Liver (tissue), 10 donors: ENCODE results near the gene ZSCAN10. TPM values are rescaled to one million over a fixed set of nuclear protein-coding genes. Genes with fewer than 3 reads are reported as not detected.

Source experiments
- DNase-seq: peaks from one replicate; pipeline ENCODE4 v3.0.0-alpha.2; 2017; ENCODE audit warnings: low spot score
- H3K27ac ChIP-seq, 2 donors: one replicate each; pipeline ENCODE4 v1.7.0; 2013; ENCODE audit warnings: inconsistent platforms in 2 of 2, low read length in 2 of 2, control low read depth in 1 of 2, low read depth in 1 of 2, mild to moderate bottlenecking in 1 of 2
- H3K27me3 ChIP-seq, 4 donors: one replicate each; pipeline versions ENCODE4 v1.6.1 to v1.7.0; 2013; ENCODE audit warnings: low read length in 3 of 4, inconsistent platforms in 1 of 4, mild to moderate bottlenecking in 1 of 4, moderate library complexity in 1 of 4; ENCODE audit not compliant: control insufficient read depth in 4 of 4, insufficient read depth in 4 of 4
- H3K36me3 ChIP-seq, 4 donors: one replicate each; pipeline versions ENCODE4 v1.6.1 to v1.7.0; 2013; ENCODE audit warnings: low read length in 3 of 4, mild to moderate bottlenecking in 3 of 4, low read depth in 1 of 4, moderate library complexity in 1 of 4; ENCODE audit not compliant: control insufficient read depth in 4 of 4, insufficient read depth in 3 of 4
- H3K4me1 ChIP-seq, 4 donors: one replicate each; pipeline versions ENCODE4 v1.6.1 to v1.7.0; 2013; ENCODE audit warnings: low read length in 3 of 4, mild to moderate bottlenecking in 3 of 4, moderate library complexity in 1 of 4; ENCODE audit not compliant: control insufficient read depth in 4 of 4, insufficient read depth in 4 of 4
- H3K4me3 ChIP-seq, 3 donors: one replicate each; pipeline versions ENCODE4 v1.6.1 to v1.7.0; 2013; ENCODE audit warnings: low read length in 3 of 3, control low read depth in 1 of 3, low read depth in 1 of 3, mild to moderate bottlenecking in 1 of 3
- H3K9ac ChIP-seq, 2 donors: one replicate each; pipeline ENCODE4 v1.7.0; 2013; ENCODE audit warnings: low read length in 2 of 2, mild to moderate bottlenecking in 2 of 2, moderate library complexity in 2 of 2, control low read depth in 1 of 2, low read depth in 1 of 2
- H3K9me3 ChIP-seq, 4 donors: one replicate each; pipeline versions ENCODE4 v1.6.1 to v1.7.0; 2013; ENCODE audit warnings: low read length in 3 of 4; ENCODE audit not compliant: control insufficient read depth in 4 of 4
- EGR1 ChIP-seq, 2 donors: IDR thresholded peaks; 2 replicates each; pipeline ENCODE4 v1.6.1; 2016 to 2018; ENCODE audit warnings: antibody characterized with exemption in 2 of 2, low read depth in 2 of 2
- FOXA2 ChIP-seq: IDR thresholded peaks from 2 replicates; pipeline ENCODE4 v1.6.1; 2016; ENCODE audit warnings: antibody characterized with exemption
- GABPA ChIP-seq, 2 donors: IDR thresholded peaks in 1 of 2; conservative IDR thresholded peaks in 1 of 2; 2 replicates each; pipeline ENCODE4 v1.6.1; 2016; ENCODE audit warnings: antibody characterized with exemption in 2 of 2, mild to moderate bottlenecking in 1 of 2, moderate library complexity in 1 of 2
- HNF4A ChIP-seq, 2 donors: conservative IDR thresholded peaks; 2 replicates each; pipeline ENCODE4 v1.6.1; 2016; ENCODE audit warnings: antibody characterized with exemption in 2 of 2, mild to moderate bottlenecking in 2 of 2
- RAD21 ChIP-seq, 2 donors: IDR thresholded peaks; 2 replicates each; pipeline ENCODE4 v1.6.1; 2016; ENCODE audit warnings: antibody characterized with exemption in 2 of 2, mild to moderate bottlenecking in 2 of 2
- RXRA ChIP-seq, 2 donors: IDR thresholded peaks; 2 replicates each; pipeline ENCODE4 v1.6.1; 2017 to 2018; ENCODE audit warnings: antibody characterized with exemption in 2 of 2, mild to moderate bottlenecking in 1 of 2
- WGBS: extraction: QIAGEN DNeasy Blood & Tissue Kit; methylation state at CpG from one replicate; pipeline ENCODE4 v1.1.7; 2013; 5-methylcytosine and 5-hydroxymethylcytosine counted together
- polyA plus RNA-seq, 2 donors: library from polyadenylated mRNA; stranded (reverse) in 1 of 2; unstranded in 1 of 2; fragments of 200-250 nt in 1 of 2; fragments of >200 nt in 1 of 2; fragmentation: Nextera tagmentation in 1 of 2; extraction: Ambion mirVana in 1 of 2; gene quantifications; one replicate each; pipeline versions ENCODE4 v1.2.1 to v1.2.3, GENCODE V29; 2013 to 2015
- small RNA-seq: library from RNA; depleted of rRNA; stranded (forward); fragments of <200 nt; gene quantifications from one replicate; pipeline ENCODE3, GENCODE V24; 2014
- total RNA-seq, 2 donors: library from RNA; depleted of rRNA; stranded (reverse); fragments of >200 nt; gene quantifications; one replicate each; pipeline ENCODE4 v1.2.3, GENCODE V29; 2014
- TF ChIP-seq, protein P1 (sequence below): IDR thresholded peaks from 2 replicates; pipeline ENCODE4 v1.6.1; 2016; ENCODE audit warnings: antibody characterized with exemption, mild to moderate bottlenecking
- donor health status: healthy.
- donor health status: healthy.
- donor health status: healthy.
- donor health status: healthy.
- donor health status: healthy.

The ZSCAN10 gene
- total and polyA plus RNA-seq, 4 donors = not detected

DNA sequence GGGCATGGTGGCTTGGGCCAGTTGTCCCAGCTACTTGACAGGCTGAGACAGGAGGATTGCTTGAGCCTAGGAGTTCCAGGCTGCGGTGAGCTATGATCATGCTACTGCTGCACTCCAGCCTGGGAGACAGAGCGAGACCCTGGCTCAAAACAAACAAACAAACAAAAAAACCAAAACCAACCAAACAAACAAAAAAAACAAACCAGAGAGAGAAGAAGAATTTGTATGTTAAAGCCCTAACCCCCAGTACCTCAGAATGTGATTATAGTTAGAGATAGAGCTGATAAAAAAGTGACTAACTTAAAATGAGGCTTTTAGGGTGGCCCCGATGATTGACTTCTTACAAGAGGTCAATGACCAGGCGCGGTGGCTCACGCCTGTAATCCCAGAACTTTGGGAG is 54.4 kb downstream of the ZSCAN10 start:
- Histone ChIP-seq H3K27me3 (peaks cover 0 to 6% (median 3%) of the 10 kb centered on the region in 4 donors), H3K9me3 (no peaks in the 10 kb centered on the region), H3K4me1 (peaks cover 0 to 14% (median 5%) of the 10 kb centered on the region in 4 donors), H3K4me3 (no peak overlapping the region), H3K36me3 (no peaks in the 10 kb centered on the region), H3K9ac (no peak overlapping the region), H3K27ac (no peak overlapping the region)
- TF ChIP-seq, protein P1, sequence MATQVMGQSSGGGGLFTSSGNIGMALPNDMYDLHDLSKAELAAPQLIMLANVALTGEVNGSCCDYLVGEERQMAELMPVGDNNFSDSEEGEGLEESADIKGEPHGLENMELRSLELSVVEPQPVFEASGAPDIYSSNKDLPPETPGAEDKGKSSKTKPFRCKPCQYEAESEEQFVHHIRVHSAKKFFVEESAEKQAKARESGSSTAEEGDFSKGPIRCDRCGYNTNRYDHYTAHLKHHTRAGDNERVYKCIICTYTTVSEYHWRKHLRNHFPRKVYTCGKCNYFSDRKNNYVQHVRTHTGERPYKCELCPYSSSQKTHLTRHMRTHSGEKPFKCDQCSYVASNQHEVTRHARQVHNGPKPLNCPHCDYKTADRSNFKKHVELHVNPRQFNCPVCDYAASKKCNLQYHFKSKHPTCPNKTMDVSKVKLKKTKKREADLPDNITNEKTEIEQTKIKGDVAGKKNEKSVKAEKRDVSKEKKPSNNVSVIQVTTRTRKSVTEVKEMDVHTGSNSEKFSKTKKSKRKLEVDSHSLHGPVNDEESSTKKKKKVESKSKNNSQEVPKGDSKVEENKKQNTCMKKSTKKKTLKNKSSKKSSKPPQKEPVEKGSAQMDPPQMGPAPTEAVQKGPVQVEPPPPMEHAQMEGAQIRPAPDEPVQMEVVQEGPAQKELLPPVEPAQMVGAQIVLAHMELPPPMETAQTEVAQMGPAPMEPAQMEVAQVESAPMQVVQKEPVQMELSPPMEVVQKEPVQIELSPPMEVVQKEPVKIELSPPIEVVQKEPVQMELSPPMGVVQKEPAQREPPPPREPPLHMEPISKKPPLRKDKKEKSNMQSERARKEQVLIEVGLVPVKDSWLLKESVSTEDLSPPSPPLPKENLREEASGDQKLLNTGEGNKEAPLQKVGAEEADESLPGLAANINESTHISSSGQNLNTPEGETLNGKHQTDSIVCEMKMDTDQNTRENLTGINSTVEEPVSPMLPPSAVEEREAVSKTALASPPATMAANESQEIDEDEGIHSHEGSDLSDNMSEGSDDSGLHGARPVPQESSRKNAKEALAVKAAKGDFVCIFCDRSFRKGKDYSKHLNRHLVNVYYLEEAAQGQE = no peak
- no peak for TF ChIP-seq RAD21 (IDR thresholded peaks at IDR 0.05)
- WGBS = 87% methylated on average over 6 of the region's 6 CpGs
- no peak for DNase-seq

DNA sequence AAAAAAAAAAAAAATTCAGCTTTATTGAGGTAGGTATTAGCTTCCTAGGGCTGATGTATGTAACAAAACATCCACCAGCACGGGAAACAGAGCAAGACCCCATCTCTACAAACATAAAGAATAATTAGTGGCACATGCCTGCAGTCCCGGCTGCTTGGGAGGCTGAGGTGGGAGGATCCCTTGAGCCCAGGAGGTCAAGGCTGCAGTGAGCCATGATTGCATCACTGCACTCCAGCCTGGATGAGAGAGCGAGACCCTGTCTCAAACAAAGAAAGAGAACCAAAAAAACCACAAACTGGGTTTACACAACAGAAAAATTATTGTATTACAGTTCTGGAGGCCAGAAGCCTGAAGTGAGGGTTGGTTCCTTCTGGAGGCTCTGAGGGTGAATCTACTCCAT is 56.7 kb downstream of the ZSCAN10 start:
- Histone ChIP-seq H3K9me3 (no peaks in the 10 kb centered on the region), H3K4me3 (no peak overlapping the region), H3K27me3 (peaks cover 0 to 8% (median 3%) of the 10 kb centered on the region in 4 donors), H3K27ac (no peak overlapping the region), H3K4me1 (peaks cover 0 to 14% (median 5%) of the 10 kb centered on the region in 4 donors), H3K36me3 (no peaks in the 10 kb centered on the region), H3K9ac (no peak overlapping the region)
- TF ChIP-seq RAD21 (IDR thresholded peaks at IDR 0.05) (no peak), HNF4A (conservative IDR thresholded peaks at IDR 0.05) (no peak), EGR1 (IDR thresholded peaks at IDR 0.05; ENCODE audit: low read depth in 2 of 2) (no peak), FOXA2 (no peak), GABPA (IDR thresholded peaks at IDR 0.05 in 1 of 2, conservative IDR thresholded peaks at IDR 0.05 in 1 of 2) (no peak)
- WGBS = 84% methylated on average over 3 of the region's 3 CpGs
- DNase-seq = no peak

DNA sequence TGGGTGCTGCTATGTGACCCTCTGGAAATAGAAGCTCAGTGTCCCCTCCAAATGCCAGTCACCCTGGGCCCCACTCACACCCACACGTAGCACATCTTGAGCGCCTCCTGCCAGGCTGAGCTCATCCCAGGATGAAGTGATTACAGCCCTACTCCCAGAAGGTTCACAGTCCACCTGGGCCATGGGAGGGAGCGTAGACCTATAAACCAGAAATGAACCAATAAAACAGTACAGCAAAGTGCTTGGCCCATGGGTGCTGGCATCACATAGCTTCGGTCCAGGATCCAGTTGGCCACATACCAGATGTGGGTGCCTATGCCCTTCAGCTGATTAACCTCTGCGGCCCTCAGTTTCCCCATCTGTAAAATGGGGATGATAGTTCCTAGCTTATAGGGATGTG is 60.2 kb downstream of the ZSCAN10 start:
- Histone ChIP-seq H3K9ac (no peak overlapping the region), H3K27ac (no peak overlapping the region), H3K27me3 (peaks cover 0 to 8% (median 7%) of the 10 kb centered on the region in 4 donors), H3K4me1 (peaks cover 0 to 4% (median 0%) of the 10 kb centered on the region in 4 donors), H3K4me3 (no peak overlapping the region), H3K36me3 (no peaks in the 10 kb centered on the region), H3K9me3 (no peaks in the 10 kb centered on the region)
- DNase-seq = no peak
- WGBS = 73% methylated on average over 5 of the region's 5 CpGs
- TF ChIP-seq RXRA (IDR thresholded peaks at IDR 0.05) = no peak

Small RNA genes lying within 50 kb of the gene (small RNA-seq; reads per million reads assigned to genes)
- gene RNU1-22P = not detected

Other genes starting within 250 kb of the ZSCAN10 start
- 1 to 10 TPM in 1 of 2 donors, not detected in 1; 1.1 TPM for gene PRSS22, start 241.1 kb downstream of the ZSCAN10 start, total RNA-seq
- under 1 TPM; 0.23 to 0.32 TPM for gene PRSS22, start 241.1 kb downstream of the ZSCAN10 start, polyA plus RNA-seq
- gene FLYWCH2, start 216.1 kb downstream of the ZSCAN10 start, total RNA-seq = 10 to 100 TPM in 1 of 2 donors, 1 to 10 TPM in 1; 7.1 to 21.0 TPM
- 10 to 100 TPM in 1 of 2 donors, 1 to 10 TPM in 1; 4.9 to 10.2 TPM for gene FLYWCH2, start 216.1 kb downstream of the ZSCAN10 start, polyA plus RNA-seq
- gene FLYWCH1, start 187.4 kb downstream of the ZSCAN10 start, total RNA-seq = 10 to 100 TPM in 1 of 2 donors, 1 to 10 TPM in 1; 6.2 to 12.2 TPM
- 1 to 10 TPM; 3.9 to 9.5 TPM for gene FLYWCH1, start 187.4 kb downstream of the ZSCAN10 start, polyA plus RNA-seq
- gene KREMEN2, start 135.0 kb downstream of the ZSCAN10 start, total RNA-seq = not detected
- not detected for gene KREMEN2, start 135.0 kb downstream of the ZSCAN10 start, polyA plus RNA-seq
- gene PAQR4, start 129.9 kb downstream of the ZSCAN10 start, total RNA-seq = 1 to 10 TPM in 1 of 2 donors, under 1 TPM in 1; 0.92 to 9.9 TPM
- gene PAQR4, start 129.9 kb downstream of the ZSCAN10 start, polyA plus RNA-seq = 1 to 10 TPM in 1 of 2 donors, under 1 TPM in 1; 0.63 to 3.0 TPM
- gene PKMYT1, start 118.8 kb downstream of the ZSCAN10 start, total RNA-seq = 10 to 100 TPM in 1 of 2 donors, under 1 TPM in 1; 0.50 to 15.8 TPM
- gene PKMYT1, start 118.8 kb downstream of the ZSCAN10 start, polyA plus RNA-seq = 1 to 10 TPM; 1.7 to 3.4 TPM
- gene CLDN9, start 86.4 kb downstream of the ZSCAN10 start, total RNA-seq = under 1 TPM; 0.05 to 0.25 TPM
- under 1 TPM; 0.25 to 0.32 TPM for gene CLDN9, start 86.4 kb downstream of the ZSCAN10 start, polyA plus RNA-seq
- under 1 TPM in 1 of 2 donors, not detected in 1; 0.75 TPM for gene CLDN6, start 81.1 kb downstream of the ZSCAN10 start, total RNA-seq
- not detected for gene CLDN6, start 81.1 kb downstream of the ZSCAN10 start, polyA plus RNA-seq
- gene TNFRSF12A, start 78.9 kb downstream of the ZSCAN10 start, total RNA-seq = 1 to 10 TPM; 7.9 to 8.8 TPM
- gene TNFRSF12A, start 78.9 kb downstream of the ZSCAN10 start, polyA plus RNA-seq = 10 to 100 TPM in 1 of 2 donors, 1 to 10 TPM in 1; 9.4 to 35.5 TPM
- 1 to 10 TPM; 1.4 to 2.2 TPM for gene HCFC1R1, start 75.4 kb downstream of the ZSCAN10 start, total RNA-seq
- gene HCFC1R1, start 75.4 kb downstream of the ZSCAN10 start, polyA plus RNA-seq = 10 to 100 TPM; 16.3 to 17.6 TPM
- gene THOC6, start 75.3 kb downstream of the ZSCAN10 start, total RNA-seq = 10 to 100 TPM; 12.6 to 14.8 TPM
- 10 to 100 TPM; 10.8 TPM for gene THOC6, start 75.3 kb downstream of the ZSCAN10 start, polyA plus RNA-seq
- under 1 TPM in 1 of 2 donors, not detected in 1; 0.59 TPM for gene BICDL2, start 62.4 kb downstream of the ZSCAN10 start, total RNA-seq
- gene BICDL2, start 62.4 kb downstream of the ZSCAN10 start, polyA plus RNA-seq = under 1 TPM; 0.15 to 0.33 TPM
- gene MMP25, start 52.7 kb downstream of the ZSCAN10 start, total RNA-seq = 1 to 10 TPM in 1 of 2 donors, under 1 TPM in 1; 0.47 to 2.7 TPM
- 1 to 10 TPM in 1 of 2 donors, under 1 TPM in 1; 0.57 to 1.3 TPM for gene MMP25, start 52.7 kb downstream of the ZSCAN10 start, polyA plus RNA-seq
- 100 to 1,000 TPM in 1 of 2 donors, 1 to 10 TPM in 1; 8.6 to 328 TPM for gene IL32, start 33.7 kb downstream of the ZSCAN10 start, total RNA-seq
- 100 to 1,000 TPM in 1 of 2 donors, 10 to 100 TPM in 1; 93.4 to 300 TPM for gene IL32, start 33.7 kb downstream of the ZSCAN10 start, polyA plus RNA-seq
- 1 to 10 TPM; 4.1 to 6.9 TPM for gene ZNF205, start 13.3 kb upstream of the ZSCAN10 start, total RNA-seq
- 1 to 10 TPM; 2.0 to 5.9 TPM for gene ZNF205, start 13.3 kb upstream of the ZSCAN10 start, polyA plus RNA-seq
- gene ZNF213, start 35.7 kb upstream of the ZSCAN10 start, total RNA-seq = 1 to 10 TPM; 1.9 to 4.5 TPM
- gene ZNF213, start 35.7 kb upstream of the ZSCAN10 start, polyA plus RNA-seq = 1 to 10 TPM in 1 of 2 donors, under 1 TPM in 1; 0.56 to 1.6 TPM
- not detected for gene OR1F1, start 88.9 kb upstream of the ZSCAN10 start, total RNA-seq
- not detected for gene OR1F1, start 88.9 kb upstream of the ZSCAN10 start, polyA plus RNA-seq
- 1 to 10 TPM; 4.5 to 5.3 TPM for gene ZNF200, start 135.9 kb upstream of the ZSCAN10 start, total RNA-seq
- 1 to 10 TPM; 1.8 to 2.3 TPM for gene ZNF200, start 135.9 kb upstream of the ZSCAN10 start, polyA plus RNA-seq
- 1 to 10 TPM; 1.2 to 3.3 TPM for gene MEFV, start 157.3 kb upstream of the ZSCAN10 start, total RNA-seq
- gene MEFV, start 157.3 kb upstream of the ZSCAN10 start, polyA plus RNA-seq = under 1 TPM; 0.33 to 0.36 TPM
- gene ZNF263, start 184.2 kb upstream of the ZSCAN10 start, total RNA-seq = 10 to 100 TPM; 17.2 to 27.3 TPM
- 1 to 10 TPM; 6.3 to 9.4 TPM for gene ZNF263, start 184.2 kb upstream of the ZSCAN10 start, polyA plus RNA-seq
- 1 to 10 TPM; 1.8 to 2.6 TPM for gene TIGD7, start 206.1 kb upstream of the ZSCAN10 start, total RNA-seq
- under 1 TPM; 0.58 to 0.71 TPM for gene TIGD7, start 206.1 kb upstream of the ZSCAN10 start, polyA plus RNA-seq
- gene ZNF75A, start 206.2 kb upstream of the ZSCAN10 start, total RNA-seq = 10 to 100 TPM; 11.0 to 17.2 TPM
- gene ZNF75A, start 206.2 kb upstream of the ZSCAN10 start, polyA plus RNA-seq = 1 to 10 TPM; 4.9 to 8.6 TPM